VCaP (cell line): ENCODE results near the gene RBM20.

Experiments
- H3K27ac ChIP-seq: fragments of 450-650 bp; 2 replicates; pipeline ENCODE4 v1.5.1; 2017
- TF ChIP-seq, protein P1 (sequence below): fragments of 450-650 bp; conservative IDR thresholded peaks from 2 replicates; pipeline ENCODE4 v1.5.1; 2017; ENCODE audit warnings: mild to moderate bottlenecking, moderate library complexity

Gene RBM20

DNA sequence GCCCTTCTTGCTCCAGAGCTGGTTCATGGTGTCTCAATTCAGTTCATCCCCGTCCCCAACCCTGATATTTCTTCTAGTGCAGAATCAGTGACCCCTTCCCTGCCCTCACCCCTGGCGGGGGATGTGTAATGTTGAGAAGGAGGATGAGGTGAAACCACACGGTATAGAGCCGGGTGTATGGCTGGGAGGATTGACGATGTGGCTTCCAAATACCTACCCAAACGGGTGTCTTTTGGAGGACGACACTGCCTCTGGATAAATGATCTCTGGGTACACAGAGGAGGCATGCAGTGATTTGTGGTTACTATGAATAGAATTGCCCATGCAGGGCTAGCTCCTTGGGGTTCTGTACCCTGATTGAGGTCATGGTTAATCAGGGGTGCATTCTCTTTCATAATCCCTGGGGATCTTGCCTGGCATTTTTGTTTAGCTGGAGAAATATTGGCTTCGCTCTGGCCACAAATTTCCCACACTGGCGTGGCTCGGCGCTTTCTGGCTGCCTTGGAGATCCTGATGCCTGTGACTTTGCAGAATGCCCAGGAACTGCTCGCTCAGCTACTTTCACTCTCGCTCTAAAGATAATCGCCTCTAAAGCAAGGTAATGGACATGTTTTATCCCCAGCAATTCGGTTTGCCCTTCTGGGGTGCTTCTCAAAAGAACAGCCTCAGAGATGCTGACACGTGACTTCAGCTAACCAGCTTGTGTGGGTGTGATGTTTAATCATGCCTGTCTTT is 89.2 kb downstream of the RBM20 start:
- TF ChIP-seq, protein P1, sequence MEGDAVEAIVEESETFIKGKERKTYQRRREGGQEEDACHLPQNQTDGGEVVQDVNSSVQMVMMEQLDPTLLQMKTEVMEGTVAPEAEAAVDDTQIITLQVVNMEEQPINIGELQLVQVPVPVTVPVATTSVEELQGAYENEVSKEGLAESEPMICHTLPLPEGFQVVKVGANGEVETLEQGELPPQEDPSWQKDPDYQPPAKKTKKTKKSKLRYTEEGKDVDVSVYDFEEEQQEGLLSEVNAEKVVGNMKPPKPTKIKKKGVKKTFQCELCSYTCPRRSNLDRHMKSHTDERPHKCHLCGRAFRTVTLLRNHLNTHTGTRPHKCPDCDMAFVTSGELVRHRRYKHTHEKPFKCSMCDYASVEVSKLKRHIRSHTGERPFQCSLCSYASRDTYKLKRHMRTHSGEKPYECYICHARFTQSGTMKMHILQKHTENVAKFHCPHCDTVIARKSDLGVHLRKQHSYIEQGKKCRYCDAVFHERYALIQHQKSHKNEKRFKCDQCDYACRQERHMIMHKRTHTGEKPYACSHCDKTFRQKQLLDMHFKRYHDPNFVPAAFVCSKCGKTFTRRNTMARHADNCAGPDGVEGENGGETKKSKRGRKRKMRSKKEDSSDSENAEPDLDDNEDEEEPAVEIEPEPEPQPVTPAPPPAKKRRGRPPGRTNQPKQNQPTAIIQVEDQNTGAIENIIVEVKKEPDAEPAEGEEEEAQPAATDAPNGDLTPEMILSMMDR, result no peak
- H3K27ac ChIP-seq, result no peak overlapping the region

DNA sequence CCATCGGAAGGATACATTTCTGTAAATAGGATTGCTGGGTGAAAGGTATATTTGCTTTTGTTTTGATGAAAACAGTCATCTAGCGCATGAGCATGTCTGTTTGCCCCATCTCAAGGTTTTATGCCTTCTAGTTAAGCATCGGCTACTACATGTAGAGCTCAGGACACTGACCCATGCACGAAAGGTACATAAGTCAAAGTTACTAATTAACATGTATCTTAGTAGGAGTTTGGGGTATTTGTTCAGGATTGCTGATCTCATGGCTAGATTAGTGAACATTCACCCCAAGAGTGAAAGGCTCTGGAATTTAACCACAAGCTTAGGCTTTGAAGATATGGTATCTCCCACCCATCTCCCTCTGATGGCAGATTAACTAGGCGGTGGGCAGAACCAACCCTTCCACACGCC is 91.5 kb downstream of the RBM20 start:
- no peak overlapping the region for H3K27ac ChIP-seq
- TF ChIP-seq, protein P1, result no peak

DNA sequence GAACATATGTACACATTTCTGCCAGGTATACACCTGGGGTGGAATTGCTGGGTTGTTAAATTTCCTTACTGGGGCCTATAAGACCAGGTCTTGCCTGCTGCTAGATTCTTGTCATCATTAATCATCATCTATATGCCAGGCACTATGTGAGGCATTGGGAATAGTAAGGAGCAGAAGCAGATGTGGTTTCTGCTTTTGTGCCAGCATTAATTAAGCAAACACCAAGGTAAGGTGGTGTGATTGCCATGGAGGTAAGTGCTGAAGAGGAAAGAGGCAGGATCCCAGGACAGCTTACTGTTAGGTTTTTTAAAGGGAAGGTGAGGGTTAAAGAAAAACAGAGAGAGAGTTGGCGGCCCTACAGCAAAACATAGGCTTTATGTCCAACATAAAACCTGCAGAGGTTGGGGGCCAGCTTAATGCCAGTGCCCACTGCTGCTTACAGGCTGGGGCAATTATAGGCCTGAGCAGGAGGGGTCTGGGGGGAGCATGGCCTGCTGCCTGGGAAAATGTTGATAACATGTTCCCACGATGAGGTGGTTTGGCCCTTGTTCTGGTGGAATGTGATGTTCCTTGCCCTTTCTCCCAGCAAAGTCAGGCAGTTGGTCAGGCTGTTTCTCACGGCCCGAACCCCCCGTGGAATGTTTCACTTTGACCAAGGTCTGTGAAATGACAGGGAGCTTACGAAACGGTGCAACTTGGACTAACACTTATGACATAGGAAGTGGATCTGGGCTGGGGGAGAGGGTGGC is 93.9 kb downstream of the RBM20 start:
- TF ChIP-seq, protein P1, result no peak
- no peak overlapping the region for H3K27ac ChIP-seq

DNA sequence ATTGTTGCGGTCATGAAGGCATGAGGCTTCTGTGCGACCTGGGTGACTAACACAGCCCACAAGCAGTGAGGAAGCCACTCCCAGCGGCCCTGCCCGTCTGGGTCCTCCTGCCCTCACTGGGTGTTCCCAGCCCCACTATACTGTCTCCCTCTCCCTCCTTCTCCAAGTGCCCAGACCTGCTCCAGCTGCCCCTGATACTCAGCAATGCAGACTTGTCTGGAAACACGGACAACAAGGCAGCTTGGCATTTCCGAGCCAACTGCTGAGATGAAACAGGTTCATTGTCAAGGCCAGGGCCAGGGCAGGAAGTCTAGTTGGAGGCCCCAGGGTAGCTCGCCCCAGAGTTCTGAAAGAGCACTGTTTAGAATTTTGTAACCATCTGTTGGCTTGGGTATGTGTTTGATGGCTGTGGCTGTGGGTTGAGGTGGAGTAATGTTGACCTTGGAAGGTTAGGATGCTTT is 95.7 kb downstream of the RBM20 start:
- no peak overlapping the region for H3K27ac ChIP-seq
- TF ChIP-seq, protein P1, result no peak

DNA sequence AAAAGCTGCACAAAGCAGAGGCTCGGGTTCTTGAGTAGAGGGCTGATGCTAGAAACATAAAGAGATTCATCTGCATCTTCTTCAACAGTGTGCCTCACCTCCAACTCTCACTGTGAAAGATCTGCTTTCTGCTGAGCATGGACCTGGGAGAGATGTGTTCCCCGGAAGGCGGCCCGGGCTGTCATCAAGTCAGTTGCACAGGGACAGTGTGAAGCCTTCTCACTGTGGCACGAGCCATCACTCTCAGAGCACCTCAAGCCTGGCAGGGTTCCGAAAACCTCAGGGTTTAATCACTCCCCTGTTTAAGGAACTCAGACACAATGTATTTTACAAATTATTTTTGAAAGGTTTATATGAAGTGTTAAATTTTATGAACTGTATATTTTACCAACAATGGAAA is 98.7 kb downstream of the RBM20 start:
- H3K27ac ChIP-seq, result no peak overlapping the region
- TF ChIP-seq, protein P1, result no peak

DNA sequence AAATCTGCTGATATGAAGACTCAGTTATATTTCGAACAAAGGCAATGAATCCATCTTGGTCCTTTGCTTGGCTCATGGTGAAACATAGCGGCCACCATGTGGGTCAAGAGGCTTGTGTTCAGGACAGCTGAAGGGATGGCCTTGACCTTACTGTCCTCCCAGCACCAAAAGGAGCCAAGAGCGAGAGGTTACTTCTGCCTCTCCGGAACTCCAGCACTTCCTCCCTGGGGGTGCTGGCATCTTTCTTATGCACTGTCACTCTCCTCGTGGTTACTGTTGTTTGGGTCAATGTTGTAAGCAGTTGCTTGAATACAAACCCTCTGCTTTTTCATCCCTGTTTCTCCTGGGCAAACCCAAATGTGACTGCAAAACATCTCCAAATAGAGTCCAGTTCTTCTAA is 100.6 kb downstream of the RBM20 start:
- TF ChIP-seq, protein P1, result no peak
- H3K27ac ChIP-seq, result no peak overlapping the region

DNA sequence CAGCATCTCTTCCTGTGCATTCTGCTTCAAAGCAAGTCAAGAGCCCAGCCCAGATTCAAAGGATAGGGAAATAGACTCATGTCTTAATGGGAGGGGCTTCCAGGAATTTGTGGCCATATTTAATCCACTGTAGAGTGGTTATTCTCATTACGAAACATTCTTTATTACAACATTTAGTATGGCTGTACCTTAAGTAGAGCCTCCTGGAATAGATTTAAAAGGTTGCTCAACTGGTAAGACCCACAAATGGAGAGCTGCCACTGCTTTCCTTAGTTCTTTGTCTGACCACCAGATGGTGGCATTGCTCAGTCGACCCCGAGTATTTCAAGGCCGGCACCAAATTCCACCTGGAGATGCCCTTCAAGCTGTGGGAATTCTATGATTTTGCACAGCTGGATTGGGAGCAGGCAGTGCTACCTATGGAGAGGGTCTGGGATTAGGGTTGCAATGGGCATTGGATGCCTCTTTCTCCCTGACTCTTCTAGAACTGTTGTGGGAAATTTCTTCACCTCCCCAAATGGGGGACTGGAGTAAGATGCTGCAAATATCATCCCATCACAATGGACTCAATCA is 102.2 kb downstream of the RBM20 start:
- TF ChIP-seq, protein P1, result peak; percentile 83
- no peak overlapping the region for H3K27ac ChIP-seq
